ENCODE results near the gene NRXN2.

The NRXN2 gene

GRCh38 chr11:64656862-64657261 lies 66.1 kb downstream of the NRXN2 start:
- no peak for TF ChIP-seq CTCF (IDR thresholded peaks at IDR 0.05)

- TF ChIP-seq CTCF (IDR thresholded peaks at IDR 0.05), result no peak
These were observed 66.9 kb downstream of the NRXN2 start for GRCh38 chr11:64655941-64656601.

GRCh38 chr11:64654958-64655541 lies 67.9 kb downstream of the NRXN2 start:
- no peak for TF ChIP-seq CTCF (IDR thresholded peaks at IDR 0.05)

- no peak for TF ChIP-seq CTCF (IDR thresholded peaks at IDR 0.05)
These were observed 68.6 kb downstream of the NRXN2 start for GRCh38 chr11:64654439-64654838.

GRCh38 chr11:64653388-64653973 lies 69.5 kb downstream of the NRXN2 start:
- TF ChIP-seq CTCF (IDR thresholded peaks at IDR 0.05), result peak; percentile 4; the same call in 1 of the 2 replicates

GRCh38 chr11:64652586-64653387 lies 70.2 kb downstream of the NRXN2 start:
- peak; percentile 87 for TF ChIP-seq CTCF (IDR thresholded peaks at IDR 0.05)

- TF ChIP-seq CTCF (IDR thresholded peaks at IDR 0.05), result peak; percentile 29; the same call in 1 of the 2 replicates
These were observed 72.0 kb downstream of the NRXN2 start for GRCh38 chr11:64650923-64651523.
